Breast epithelium (tissue), 4 donors: ENCODE measurements around the gene LCN2. TPM values are rescaled to one million over a fixed set of nuclear protein-coding genes. Genes with fewer than 3 reads are reported as not detected.

Experiments
- DNase-seq, 2 donors: peaks; one replicate each; pipeline ENCODE4 v3.0.0-alpha.2; 2019; ENCODE audit warnings: low spot score in 2 of 2
- H3K27ac ChIP-seq, 2 donors: fragments of 200-600 bp; sonication (generic) in 1 of 2; one replicate each; pipeline ENCODE4 v1.5.1; 2016 to 2019; ENCODE audit warnings: mild to moderate bottlenecking in 1 of 2
- H3K27me3 ChIP-seq, 2 donors: fragments of 200-600 bp; sonication (generic) in 1 of 2; one replicate each; pipeline versions ENCODE4 v1.5.1 to v1.6.0; 2017 to 2019; ENCODE audit warnings: control low read depth in 1 of 2, mild to moderate bottlenecking in 1 of 2
- H3K36me3 ChIP-seq: fragments of 200-600 bp; one replicate; pipeline ENCODE4 v1.5.1; 2019
- H3K4me1 ChIP-seq, 2 donors: fragments of 200-600 bp; sonication (generic); one replicate each; pipeline ENCODE4 v1.5.1; 2016 to 2019; ENCODE audit warnings: control low read depth in 1 of 2
- H3K4me3 ChIP-seq, 3 donors: fragments of 200-600 bp; sonication (generic); 1 replicate in 2 of 3; 2 replicates in 1 of 3; pipeline ENCODE4 v1.5.1; 2016 to 2019; ENCODE audit warnings: mild to moderate bottlenecking in 3 of 3, moderate library complexity in 2 of 3
- H3K9me3 ChIP-seq, 2 donors: fragments of 200-600 bp; sonication (generic) in 1 of 2; one replicate each; pipeline ENCODE4 v1.5.1; 2016 to 2019; ENCODE audit warnings: control low read depth in 1 of 2
- CTCF ChIP-seq, 3 donors: fragments of 450-650 bp; IDR thresholded peaks; one replicate each; pipeline ENCODE4 v1.5.1; 2016 to 2017; ENCODE audit warnings: antibody characterized with exemption in 3 of 3, mild to moderate bottlenecking in 3 of 3, moderate library complexity in 3 of 3
- POLR2A ChIP-seq: fragments of 450-650 bp; IDR thresholded peaks from one replicate; pipeline ENCODE4 v1.6.1; 2016; ENCODE audit warnings: antibody characterized with exemption, mild to moderate bottlenecking, moderate library complexity
- POLR2AphosphoS5 ChIP-seq, 3 donors: sonication (generic); formaldehyde crosslinking; IDR thresholded peaks; one replicate each; pipeline ENCODE4 v1.6.1; 2017; ENCODE audit warnings: antibody characterized with exemption in 3 of 3
- intact Hi-C: fragments of 100-400 bp; cut with DNase I; formaldehyde crosslinking; loops from one replicate; pipeline ENCODE4 v1.15.1; 2023; ENCODE audit warnings: low total_unique reads
- total RNA-seq, 3 donors: library from RNA; depleted of rRNA; stranded (reverse); fragments of >200 nt; gene quantifications; one replicate each; pipeline ENCODE4 v1.1.0, GENCODE V29; 2016

LCN2 gene
- total RNA-seq, 3 donors from 2014 or later = 38.5 to 42.3 TPM; not detected in 1

GRCh38 chr9:128115187-128116103, 33.8 kb upstream of the LCN2 start:
- Histone ChIP-seq H3K27ac (peak overlapping the region in 1 of 2 donors; percentile 51), H3K36me3 (no peaks in the 10 kb centered on the region), H3K9me3 (no peaks in the 10 kb centered on the region), H3K4me1 (no peaks in the 10 kb centered on the region), H3K4me3 (no peak overlapping the region), H3K27me3 (no peaks in the 10 kb centered on the region)
- intact Hi-C loops = no loop called here
- TF ChIP-seq CTCF (IDR thresholded peaks at IDR 0.05) = no peak
- TF ChIP-seq POLR2AphosphoS5 (IDR thresholded peaks at IDR 0.05) = no peak
- TF ChIP-seq POLR2A = no peak
- DNase-seq = no peak

DNA sequence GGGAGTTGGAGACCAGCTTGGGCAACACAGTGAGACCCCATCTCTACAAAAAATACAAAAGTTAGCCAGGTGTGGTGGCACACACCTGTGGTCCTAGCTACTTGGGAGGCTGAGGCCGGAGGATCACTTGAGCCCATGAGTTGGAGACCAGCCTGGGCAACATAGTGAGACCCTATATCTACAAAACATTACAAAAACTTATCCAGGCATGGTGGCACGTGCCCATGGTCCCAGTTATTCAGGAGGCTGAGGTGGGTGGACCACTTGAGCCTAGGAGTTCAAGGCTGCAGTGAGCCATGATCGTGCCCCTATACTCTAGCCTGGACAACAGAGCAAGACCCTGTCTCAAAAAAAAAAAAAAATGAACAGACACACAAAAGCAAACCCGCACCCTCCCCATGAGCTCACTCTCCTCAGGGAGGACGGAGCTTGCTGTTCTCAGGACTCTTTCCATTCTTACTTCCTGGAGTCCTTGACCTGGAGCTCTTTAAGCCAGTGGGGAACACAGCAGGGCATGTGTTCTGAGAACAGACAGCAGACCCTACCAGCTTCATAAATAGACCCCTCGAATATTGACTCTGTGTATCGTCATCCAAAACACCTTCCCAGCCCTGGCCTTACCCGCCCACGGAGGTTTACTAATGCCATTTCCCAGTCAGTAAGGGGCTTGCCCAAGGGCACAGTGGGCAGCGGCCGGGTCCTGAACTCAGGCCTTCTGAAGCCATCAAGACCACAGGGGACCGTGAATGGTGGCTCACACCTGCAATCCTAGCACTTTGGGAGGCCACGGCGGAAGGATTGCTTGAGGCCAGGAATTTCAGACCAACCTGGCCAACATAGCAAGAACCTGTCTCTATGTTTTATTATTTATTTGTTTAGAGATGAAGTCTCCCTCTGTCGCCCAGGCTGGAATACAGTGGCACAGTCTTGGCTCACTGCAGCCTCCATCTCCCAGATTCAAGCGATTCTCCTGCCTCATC, 32.9 kb upstream of the LCN2 start:
- no peaks in the 10 kb centered on the region for H3K9me3 ChIP-seq
- no peak overlapping the region for H3K4me3 ChIP-seq
- H3K27ac ChIP-seq = no peak overlapping the region
- H3K36me3 ChIP-seq = no peaks in the 10 kb centered on the region
- intact Hi-C loops = no loop called here
- no peaks in the 10 kb centered on the region for H3K4me1 ChIP-seq
- DNase-seq = no peak
- no peaks in the 10 kb centered on the region for H3K27me3 ChIP-seq
- TF ChIP-seq POLR2AphosphoS5 (IDR thresholded peaks at IDR 0.05) = no peak
- TF ChIP-seq CTCF (IDR thresholded peaks at IDR 0.05) = no peak
- no peak for TF ChIP-seq POLR2A

- intact Hi-C loops = no loop called here
- Histone ChIP-seq H3K27ac (peak overlapping the region in 1 of 2 donors; percentile 2), H3K4me3 (no peak overlapping the region), H3K9me3 (no peaks in the 10 kb centered on the region), H3K4me1 (no peaks in the 10 kb centered on the region), H3K36me3 (peaks cover 6% of the 10 kb centered on the region), H3K27me3 (no peaks in the 10 kb centered on the region)
- peak; percentile 86 to 96 for DNase-seq
- no peak for TF ChIP-seq POLR2A
- TF ChIP-seq CTCF (IDR thresholded peaks at IDR 0.05) = peak; percentile 99 to 100 (median 100)
- peak; percentile 75 to 80 (median 77) for TF ChIP-seq POLR2AphosphoS5 (IDR thresholded peaks at IDR 0.05)
These were observed 31.4 kb upstream of the LCN2 start for GRCh38 chr9:128117613-128118471.

GRCh38 chr9:128118472-128118857, 30.8 kb upstream of the LCN2 start:
- no peaks in the 10 kb centered on the region for H3K4me1 ChIP-seq
- H3K4me3 ChIP-seq = no peak overlapping the region
- no peak for DNase-seq
- H3K9me3 ChIP-seq = no peaks in the 10 kb centered on the region
- intact Hi-C loops = no loop called here
- no peak overlapping the region for H3K27ac ChIP-seq
- TF ChIP-seq CTCF (IDR thresholded peaks at IDR 0.05) (no peak), POLR2A (no peak), POLR2AphosphoS5 (IDR thresholded peaks at IDR 0.05) (no peak)
- peaks cover 6% of the 10 kb centered on the region for H3K36me3 ChIP-seq
- H3K27me3 ChIP-seq = no peaks in the 10 kb centered on the region
